ENCODE data around the gene AKAP13.

GRCh38 chr15:85489773-85490493 is 109.5 kb downstream of the AKAP13 start:
- TF ChIP-seq CTCF (IDR thresholded peaks at IDR 0.05) (no peak), EP300 (IDR thresholded peaks at IDR 0.05; ENCODE audit: borderline replicate concordance in 1 of 2, low read depth in 1 of 2, low read length in 1 of 2) (no peak), EZH2phosphoT487 (IDR thresholded peaks at IDR 0.05; ENCODE audit: borderline replicate concordance, low read depth) (no peak), NRF1 (IDR thresholded peaks at IDR 0.05; ENCODE audit: low read depth, low read length) (no peak), SMC3 (IDR thresholded peaks at IDR 0.05; ENCODE audit: low read depth, low read length) (no peak), MAX (IDR thresholded peaks at IDR 0.05; ENCODE audit: low read depth) (no peak), REST (IDR thresholded peaks at IDR 0.05; ENCODE audit: low read depth, low read length) (no peak), RAD21 (IDR thresholded peaks at IDR 0.05; ENCODE audit: low read length) (no peak), GATA2 (CRISPR knock-in tag; IDR thresholded peaks at IDR 0.05) (no peak), JUND (IDR thresholded peaks at IDR 0.05) (no peak), TAF1 (IDR thresholded peaks at IDR 0.05; ENCODE audit: borderline replicate concordance, low read depth, low read length) (no peak), NFIC (IDR thresholded peaks at IDR 0.05; ENCODE audit: borderline replicate concordance) (no peak)
- TF ChIP-seq, protein P1, sequence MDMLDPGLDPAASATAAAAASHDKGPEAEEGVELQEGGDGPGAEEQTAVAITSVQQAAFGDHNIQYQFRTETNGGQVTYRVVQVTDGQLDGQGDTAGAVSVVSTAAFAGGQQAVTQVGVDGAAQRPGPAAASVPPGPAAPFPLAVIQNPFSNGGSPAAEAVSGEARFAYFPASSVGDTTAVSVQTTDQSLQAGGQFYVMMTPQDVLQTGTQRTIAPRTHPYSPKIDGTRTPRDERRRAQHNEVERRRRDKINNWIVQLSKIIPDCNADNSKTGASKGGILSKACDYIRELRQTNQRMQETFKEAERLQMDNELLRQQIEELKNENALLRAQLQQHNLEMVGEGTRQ (IDR thresholded peaks at IDR 0.05; ENCODE audit: borderline replicate concordance, low read depth, low read length), result no peak

Measured in SK-N-SH (cell line).